ENCODE data around the gene NDUFB10. TPM values are rescaled to one million over a fixed set of nuclear protein-coding genes. Genes with fewer than 3 reads are reported as not detected.

NDUFB10 gene
- polyA plus RNA-seq, 1 donor (not counting 4 experiments of a cell fraction or from before 2014, with no cell fraction given) = 107 TPM

GRCh38 chr16:1984347-1985225 is 25.2 kb downstream of the NDUFB10 start:
- Histone ChIP-seq H3K27ac (ENCODE audit: control insufficient read depth, insufficient read depth, low read length) (peak overlapping the region; percentile 8), H3K9me3 (ENCODE audit: control insufficient read depth, low read depth, low read length) (no peaks in the 10 kb centered on the region), H3K4me3 (ENCODE audit: control insufficient read depth in 2 of 3, extremely low read depth in 1 of 3, insufficient read depth in 2 of 3, low read depth in 1 of 3, low read length in 3 of 3) (peak overlapping the region; percentile 59 to 90 (median 81)), H4K20me1 (ENCODE audit: control insufficient read depth, extremely low read depth, insufficient read depth, low read length) (no peaks in the 10 kb centered on the region), H3K4me1 (ENCODE audit: control insufficient read depth, extremely low read depth, insufficient read depth, low read length) (peaks cover 38% of the 10 kb centered on the region), H3K27me3 (ENCODE audit: control insufficient read depth, extremely low read depth, insufficient read depth, low read length) (peaks cover 46% of the 10 kb centered on the region), H3K9me1 (ENCODE audit: control insufficient read depth, extremely low read depth, insufficient read depth, low read length) (peaks cover 2% of the 10 kb centered on the region), H3K79me2 (ENCODE audit: control insufficient read depth, insufficient read depth, low read length) (peaks cover 2% of the 10 kb centered on the region), H3K36me3 (ENCODE audit: control insufficient read depth in 2 of 2, extremely low read depth in 1 of 2, insufficient read depth in 2 of 2, low read length in 2 of 2) (peaks cover 7 to 14% of the 10 kb centered on the region in 2 experiments), H3K9ac (ENCODE audit: control insufficient read depth, extremely low read depth, insufficient read depth, low read length) (peak overlapping the region; percentile 72), H2AFZ (ENCODE audit: control insufficient read depth, low read length) (peak overlapping the region; percentile 12), H3K4me2 (ENCODE audit: control insufficient read depth, extremely low read depth, insufficient read depth, low read depth, low read length) (peak overlapping the region; percentile 92)
- TF ChIP-seq CTCF (optimal IDR thresholded peaks at IDR 0.05 in 1 of 3, IDR thresholded peaks at IDR 0.05 in 1 of 3, conservative IDR thresholded peaks at IDR 0.05 in 1 of 3; ENCODE audit: extremely low read depth in 1 of 3, insufficient read depth in 2 of 3, low read length in 3 of 3) (no peak), EZH2 (IDR thresholded peaks at IDR 0.05; ENCODE audit: low read length) (no peak)
- DNase-seq (ENCODE audit: low read depth, low spot score) (no peak), FAIRE-seq (no peak)
- dilution Hi-C loops (cut with MboI; ENCODE audit: extremely low pct_ligation_motif_present, low sequenced_read_pairs) = no loop called here

DNA sequence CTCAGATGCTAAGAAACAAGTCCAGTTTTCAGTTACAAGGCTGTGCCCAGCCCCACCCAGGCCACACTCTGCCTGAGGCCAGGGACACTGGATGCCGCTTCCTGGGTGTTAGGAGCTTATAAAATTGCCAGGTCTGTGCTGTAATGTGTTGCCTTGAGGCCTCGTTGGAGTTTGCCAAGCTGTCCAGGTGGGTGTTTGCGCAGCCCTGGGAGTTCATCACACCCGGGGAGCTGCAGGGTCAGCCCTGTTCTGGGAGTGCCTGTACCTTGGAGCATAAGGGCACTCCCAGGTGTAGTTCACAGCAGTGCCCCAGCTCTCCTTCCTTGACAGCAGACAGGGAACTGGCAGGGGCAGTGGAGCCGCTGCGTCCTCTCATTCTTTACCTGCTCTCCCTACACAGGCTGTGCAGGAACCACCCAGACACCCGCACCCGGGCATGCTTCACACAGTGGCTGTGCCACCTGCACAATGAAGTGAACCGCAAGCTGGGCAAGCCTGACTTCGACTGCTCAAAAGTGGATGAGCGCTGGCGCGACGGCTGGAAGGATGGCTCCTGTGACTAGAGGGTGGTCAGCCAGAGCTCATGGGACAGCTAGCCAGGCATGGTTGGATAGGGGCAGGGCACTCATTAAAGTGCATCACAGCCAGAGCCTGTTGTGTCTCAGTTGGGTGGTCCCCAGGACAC is 26.3 kb downstream of the NDUFB10 start:
- DNase-seq (ENCODE audit: low read depth, low spot score) = no peak
- H3K27me3 ChIP-seq (ENCODE audit: control insufficient read depth, extremely low read depth, insufficient read depth, low read length) = peaks cover 50% of the 10 kb centered on the region

More for the DNA sequence above, 26.3 kb downstream of the NDUFB10 start:
- peak overlapping the region; percentile 92 for H3K4me2 ChIP-seq (ENCODE audit: control insufficient read depth, extremely low read depth, insufficient read depth, low read depth, low read length)
- H3K9me3 ChIP-seq (ENCODE audit: control insufficient read depth, low read depth, low read length) = no peaks in the 10 kb centered on the region
- no peak overlapping the region for H2AFZ ChIP-seq (ENCODE audit: control insufficient read depth, low read length)
- peaks cover 2% of the 10 kb centered on the region for H3K79me2 ChIP-seq (ENCODE audit: control insufficient read depth, insufficient read depth, low read length)
- peak overlapping the region; percentile 72 for H3K9ac ChIP-seq (ENCODE audit: control insufficient read depth, extremely low read depth, insufficient read depth, low read length)
- FAIRE-seq = no peak
- H3K4me3 ChIP-seq (ENCODE audit: control insufficient read depth in 2 of 3, extremely low read depth in 1 of 3, insufficient read depth in 2 of 3, low read depth in 1 of 3, low read length in 3 of 3) = peak overlapping the region in 2 of 3 experiments; percentile 81 to 90
- H4K20me1 ChIP-seq (ENCODE audit: control insufficient read depth, extremely low read depth, insufficient read depth, low read length) = no peaks in the 10 kb centered on the region
- peaks cover 2% of the 10 kb centered on the region for H3K9me1 ChIP-seq (ENCODE audit: control insufficient read depth, extremely low read depth, insufficient read depth, low read length)
- dilution Hi-C loops (cut with MboI; ENCODE audit: extremely low pct_ligation_motif_present, low sequenced_read_pairs) = no loop called here
- TF ChIP-seq EZH2 (IDR thresholded peaks at IDR 0.05; ENCODE audit: low read length) (no peak), CTCF (optimal IDR thresholded peaks at IDR 0.05 in 1 of 3, IDR thresholded peaks at IDR 0.05 in 1 of 3, conservative IDR thresholded peaks at IDR 0.05 in 1 of 3; ENCODE audit: extremely low read depth in 1 of 3, insufficient read depth in 2 of 3, low read length in 3 of 3) (no peak)
- peaks cover 31% of the 10 kb centered on the region for H3K4me1 ChIP-seq (ENCODE audit: control insufficient read depth, extremely low read depth, insufficient read depth, low read length)
- H3K36me3 ChIP-seq (ENCODE audit: control insufficient read depth in 2 of 2, extremely low read depth in 1 of 2, insufficient read depth in 2 of 2, low read length in 2 of 2) = peaks cover 7 to 14% of the 10 kb centered on the region in 2 experiments
- H3K27ac ChIP-seq (ENCODE audit: control insufficient read depth, insufficient read depth, low read length) = no peak overlapping the region
